NCI-H2196 treated with DMSO at 0.1 percent for 48 hours (cell line): ENCODE data around the gene RPTN.
"Not testable (repeated sequence)": the region's sequence is repeated elsewhere in the genome, so short reads cannot be mapped to it uniquely, and the experiment has no call there.

Experiments used
- DNase-seq: peaks from one replicate; lab custom pipeline; 2025; ENCODE audit not compliant: unreplicated experiment; lab: John Stamatoyannopoulos, UW

RPTN gene

GRCh38 chr1:152166966-152167365 lies 7.9 kb upstream of the RPTN start:
- DNase-seq, result no peak

- no peak for DNase-seq
These were observed 6.5 kb upstream of the RPTN start for GRCh38 chr1:152165286-152166077.

- no peak for DNase-seq
These were observed 5.6 kb upstream of the RPTN start for GRCh38 chr1:152164517-152165136.

GRCh38 chr1:152162792-152163463 lies 3.9 kb upstream of the RPTN start:
- no peak for DNase-seq

DNA sequence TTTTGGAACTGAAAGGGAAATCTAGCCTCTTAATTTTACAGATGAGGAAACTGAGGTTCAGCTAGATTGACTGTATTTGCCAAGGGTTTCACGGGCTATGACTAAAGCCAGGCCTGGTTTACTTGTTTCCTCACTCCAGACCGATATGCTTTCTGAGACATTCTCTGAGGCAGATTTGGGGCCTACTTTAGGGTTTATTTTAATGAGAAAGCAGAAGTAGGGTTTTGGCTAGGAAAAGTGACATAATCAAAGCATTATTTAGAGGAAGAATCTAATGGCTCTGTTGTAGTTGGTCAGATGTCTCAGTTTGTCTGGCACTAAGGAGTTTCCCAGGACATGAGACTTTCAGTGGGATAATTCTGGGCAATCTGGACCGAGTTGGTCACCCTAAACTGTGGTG lies 1.5 kb upstream of the RPTN start:
- DNase-seq, result no peak

DNA sequence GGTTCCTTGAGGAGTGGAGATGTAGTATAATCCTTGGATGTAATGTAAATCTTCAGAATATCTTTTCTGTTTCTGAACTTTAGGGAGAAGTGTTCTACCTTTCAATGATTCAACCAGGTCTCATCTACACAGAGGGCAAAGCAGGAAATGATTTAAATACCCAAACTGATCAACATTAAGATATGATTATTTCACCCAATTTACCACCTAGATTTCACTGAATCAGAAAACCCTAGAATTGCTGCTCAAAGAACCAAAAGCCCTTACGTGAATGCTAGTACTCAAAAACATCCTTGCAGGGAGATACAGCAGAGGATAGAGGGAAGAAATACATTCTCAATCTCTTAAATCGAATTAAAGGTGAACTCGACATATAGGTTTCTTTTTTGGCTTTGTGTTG lies 5.0 kb downstream of the RPTN start:
- DNase-seq, result no peak

GRCh38 chr1:152151646-152152045 lies 7.4 kb downstream of the RPTN start:
- no peak for DNase-seq

GRCh38 chr1:152148981-152149380 lies 10.0 kb downstream of the RPTN start:
- no peak for DNase-seq

- no peak for DNase-seq
These were observed 11.0 kb downstream of the RPTN start for GRCh38 chr1:152148051-152148450.

GRCh38 chr1:152145769-152146168 lies 13.3 kb downstream of the RPTN start:
- no peak for DNase-seq

GRCh38 chr1:152144674-152145183 lies 14.3 kb downstream of the RPTN start:
- DNase-seq, result not testable (repeated sequence)

GRCh38 chr1:152143150-152143887 lies 15.7 kb downstream of the RPTN start:
- no peak for DNase-seq

- no peak for DNase-seq
These were observed 16.9 kb downstream of the RPTN start for GRCh38 chr1:152141971-152142584.

DNA sequence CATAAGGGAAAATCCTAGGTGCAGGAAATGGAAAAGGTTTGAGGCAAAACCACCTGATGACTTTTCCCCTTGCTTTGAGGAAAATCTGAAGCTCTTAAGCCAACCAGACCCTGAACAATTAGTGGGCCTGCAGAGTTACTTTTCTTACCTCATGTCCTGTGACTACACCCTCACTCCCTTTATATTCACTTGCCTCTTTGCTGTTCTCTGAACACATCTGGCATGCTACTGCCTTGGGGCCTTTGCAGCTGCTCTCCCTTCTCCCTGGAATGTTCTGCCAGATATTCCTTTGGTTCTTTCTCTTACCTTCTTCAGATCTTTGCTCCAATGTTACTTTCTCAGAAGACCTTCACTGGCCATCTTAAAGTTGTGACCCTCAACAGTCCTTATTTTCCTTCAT lies 21.8 kb downstream of the RPTN start:
- no peak for DNase-seq

DNA sequence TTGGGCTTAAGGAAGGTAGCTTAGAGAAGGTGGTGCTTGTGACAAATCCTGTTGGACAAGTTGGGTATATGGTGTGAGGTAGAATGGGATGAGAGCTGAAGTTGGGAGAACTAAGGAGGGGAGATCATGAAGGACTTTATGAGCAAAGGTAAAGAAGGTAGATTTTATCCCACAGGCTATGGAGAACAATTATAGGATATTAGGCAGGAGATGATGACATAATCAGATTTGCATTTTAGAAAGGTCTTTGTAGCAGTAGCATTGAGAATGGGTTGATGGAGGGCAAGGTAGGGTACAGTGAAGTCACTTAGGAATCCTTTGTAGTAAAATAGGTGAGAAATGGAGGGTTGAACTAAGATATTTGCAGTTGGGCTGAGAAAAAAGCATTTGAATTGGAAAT lies 28.8 kb downstream of the RPTN start:
- no peak for DNase-seq

DNA sequence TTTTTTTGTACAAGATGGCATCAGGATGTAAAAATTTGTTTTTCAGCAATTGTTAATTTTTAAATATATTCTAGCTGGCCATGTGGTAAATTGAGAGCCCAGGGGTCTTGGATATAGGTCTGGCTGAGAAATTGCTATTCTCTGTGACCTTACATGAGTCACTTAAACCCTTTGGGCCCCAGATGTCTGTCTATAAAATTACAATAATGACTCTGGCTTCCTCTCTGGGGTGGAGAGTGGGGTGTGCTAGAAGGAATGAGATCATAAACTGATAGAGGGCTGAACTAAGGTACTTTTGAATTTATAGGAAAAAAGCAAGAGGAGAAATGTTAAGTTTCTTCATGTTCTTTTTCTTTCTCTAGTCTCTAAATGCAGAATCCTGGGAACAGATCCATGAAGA lies 31.4 kb downstream of the RPTN start:
- no peak for DNase-seq

- DNase-seq, result no peak
These were observed 33.1 kb downstream of the RPTN start for GRCh38 chr1:152125834-152126443.

DNA sequence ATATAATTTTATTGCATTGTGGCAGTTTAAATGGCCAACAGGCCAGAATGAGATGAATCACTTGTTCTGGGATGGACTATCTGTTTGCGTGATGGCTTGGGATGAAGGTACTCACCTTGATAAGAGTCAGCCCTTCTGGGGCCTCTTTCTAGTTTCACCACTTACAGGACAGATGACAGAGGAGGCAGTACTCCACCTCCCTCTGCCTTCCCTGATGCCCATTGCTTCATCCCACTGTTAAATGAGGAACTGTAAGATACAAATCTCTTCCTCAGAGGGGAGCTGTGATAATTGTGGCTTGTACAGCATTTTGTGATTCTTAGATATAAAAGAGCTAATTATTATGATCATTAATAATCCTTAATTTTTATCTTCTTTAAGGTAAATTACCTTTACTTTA lies 40.1 kb downstream of the RPTN start:
- DNase-seq, result no peak

- no peak for DNase-seq
These were observed 43.7 kb downstream of the RPTN start, which contains the start of gene TCHH for GRCh38 chr1:152115344-152115743. Gene TCHH (minus strand): TSS chr1:152115444. CDS start chr1:152114080, 1,364 bp downstream.

DNA sequence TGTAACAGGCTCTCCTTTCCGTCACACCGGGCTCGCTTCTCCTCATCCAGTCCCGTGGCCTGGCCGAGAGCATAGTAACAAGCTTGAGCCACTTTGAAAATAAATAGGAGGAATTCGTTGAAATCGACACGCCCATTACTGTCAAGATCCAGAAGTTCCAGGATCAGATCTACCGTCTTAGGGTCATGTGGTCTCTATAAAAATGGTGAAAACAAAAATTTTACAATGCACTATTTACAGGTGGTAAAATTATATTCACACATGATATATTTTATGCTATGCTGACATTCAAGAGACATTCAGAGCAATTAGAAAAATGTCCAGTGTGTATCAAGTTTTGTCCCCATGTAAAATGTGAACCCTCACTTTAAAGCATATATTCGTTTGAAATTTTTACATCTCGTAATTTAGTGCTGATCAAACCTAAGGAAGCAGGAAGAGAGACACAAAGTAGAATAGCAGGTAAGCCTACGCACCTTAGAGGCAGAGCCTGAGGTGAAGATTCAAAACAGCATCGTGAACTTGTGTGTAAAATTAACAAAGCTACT lies 46.1 kb downstream of the RPTN start:
- DNase-seq, result no peak
